Suprapubic skin (tissue), 4 donors: ENCODE data around the gene SMC4. TPM values are rescaled to one million over a fixed set of nuclear protein-coding genes. Genes with fewer than 3 reads are reported as not detected.

Source experiments
- DNase-seq, 2 donors: peaks; one replicate each; pipeline ENCODE4 v3.0.0-alpha.2; 2019; ENCODE audit warnings: low spot score in 2 of 2
- H3K27ac ChIP-seq: fragments of 200-600 bp; sonication (generic); one replicate; pipeline ENCODE4 v1.5.1; 2019
- H3K27me3 ChIP-seq: fragments of 200-600 bp; sonication (generic); one replicate; pipeline ENCODE4 v1.5.1; 2019
- H3K36me3 ChIP-seq: fragments of 200-600 bp; sonication (generic); one replicate; pipeline ENCODE4 v1.5.1; 2019
- H3K4me1 ChIP-seq: fragments of 200-600 bp; sonication (generic); one replicate; pipeline ENCODE4 v1.5.1; 2019
- H3K4me3 ChIP-seq: fragments of 200-600 bp; sonication (generic); one replicate; pipeline ENCODE4 v1.5.1; 2019; ENCODE audit warnings: mild to moderate bottlenecking
- H3K9me3 ChIP-seq: fragments of 200-600 bp; sonication (generic); one replicate; pipeline ENCODE4 v1.5.1; 2019
- EP300 ChIP-seq: sonication (generic); formaldehyde crosslinking; IDR thresholded peaks from one replicate; pipeline ENCODE4 v1.6.1; 2017; ENCODE audit warnings: antibody characterized with exemption
- POLR2A ChIP-seq, 2 donors: fragments of 450-650 bp; IDR thresholded peaks; one replicate each; pipeline ENCODE4 v1.6.1; 2017; ENCODE audit warnings: antibody characterized with exemption in 2 of 2, mild to moderate bottlenecking in 2 of 2, moderate library complexity in 2 of 2
- POLR2AphosphoS5 ChIP-seq, 3 donors: sonication (generic); formaldehyde crosslinking; IDR thresholded peaks; one replicate each; pipeline ENCODE4 v1.6.1; 2017; ENCODE audit warnings: antibody characterized with exemption in 3 of 3
- WGBS: methylation state at CpG from one replicate; pipeline ENCODE4 v1.1.5; 2018; 5-methylcytosine and 5-hydroxymethylcytosine counted together
- total RNA-seq, 4 donors: library from RNA; depleted of rRNA; stranded (reverse); fragments of >200 nt; gene quantifications; one replicate each; pipeline ENCODE4 v1.1.0, GENCODE V29; 2016
- TF ChIP-seq, protein P1 (sequence below), 2 donors: fragments of 200-600 bp in 1 of 2; fragments of 450-650 bp in 1 of 2; sonication (generic) in 1 of 2; IDR thresholded peaks; one replicate each; pipeline ENCODE4 v1.5.1; 2016 to 2019; ENCODE audit warnings: antibody characterized with exemption in 2 of 2, mild to moderate bottlenecking in 1 of 2, moderate library complexity in 1 of 2

The SMC4 gene
- total RNA-seq, 4 donors from 2014 or later, result 26.7 to 97.3 (median 28.1) TPM

DNA sequence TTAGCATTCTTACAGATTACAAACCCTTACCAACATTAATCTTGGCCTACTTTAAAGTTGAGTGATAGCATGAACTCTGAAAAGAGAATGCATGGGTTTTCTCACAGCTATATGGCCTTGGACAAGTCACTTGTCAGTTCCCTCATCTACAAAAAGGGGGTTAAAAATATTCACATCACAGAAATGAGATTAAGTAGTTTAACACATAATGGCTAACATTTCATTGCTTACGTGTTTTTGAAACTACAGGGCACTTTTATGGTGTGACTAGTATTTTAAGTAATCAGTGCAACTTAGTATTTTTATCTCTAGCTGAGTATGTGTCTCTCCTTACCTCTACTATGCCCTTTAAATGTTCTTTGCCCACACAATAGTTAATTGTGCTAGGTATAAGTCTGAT lies 36.3 kb downstream of the SMC4 start:
- Histone ChIP-seq H3K27ac (no peak overlapping the region), H3K27me3 (no peaks in the 10 kb centered on the region), H3K4me1 (no peaks in the 10 kb centered on the region), H3K4me3 (no peak overlapping the region), H3K9me3 (no peaks in the 10 kb centered on the region), H3K36me3 (peaks cover 32% of the 10 kb centered on the region)
- 86% methylated on average over 1 of the region's 1 CpG for WGBS
- no peak for DNase-seq
- no peak for TF ChIP-seq EP300
- no peak for TF ChIP-seq POLR2AphosphoS5 (IDR thresholded peaks at IDR 0.05)
- TF ChIP-seq POLR2A (IDR thresholded peaks at IDR 0.05), result no peak
- TF ChIP-seq, protein P1, sequence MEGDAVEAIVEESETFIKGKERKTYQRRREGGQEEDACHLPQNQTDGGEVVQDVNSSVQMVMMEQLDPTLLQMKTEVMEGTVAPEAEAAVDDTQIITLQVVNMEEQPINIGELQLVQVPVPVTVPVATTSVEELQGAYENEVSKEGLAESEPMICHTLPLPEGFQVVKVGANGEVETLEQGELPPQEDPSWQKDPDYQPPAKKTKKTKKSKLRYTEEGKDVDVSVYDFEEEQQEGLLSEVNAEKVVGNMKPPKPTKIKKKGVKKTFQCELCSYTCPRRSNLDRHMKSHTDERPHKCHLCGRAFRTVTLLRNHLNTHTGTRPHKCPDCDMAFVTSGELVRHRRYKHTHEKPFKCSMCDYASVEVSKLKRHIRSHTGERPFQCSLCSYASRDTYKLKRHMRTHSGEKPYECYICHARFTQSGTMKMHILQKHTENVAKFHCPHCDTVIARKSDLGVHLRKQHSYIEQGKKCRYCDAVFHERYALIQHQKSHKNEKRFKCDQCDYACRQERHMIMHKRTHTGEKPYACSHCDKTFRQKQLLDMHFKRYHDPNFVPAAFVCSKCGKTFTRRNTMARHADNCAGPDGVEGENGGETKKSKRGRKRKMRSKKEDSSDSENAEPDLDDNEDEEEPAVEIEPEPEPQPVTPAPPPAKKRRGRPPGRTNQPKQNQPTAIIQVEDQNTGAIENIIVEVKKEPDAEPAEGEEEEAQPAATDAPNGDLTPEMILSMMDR (IDR thresholded peaks at IDR 0.05), result no peak

DNA sequence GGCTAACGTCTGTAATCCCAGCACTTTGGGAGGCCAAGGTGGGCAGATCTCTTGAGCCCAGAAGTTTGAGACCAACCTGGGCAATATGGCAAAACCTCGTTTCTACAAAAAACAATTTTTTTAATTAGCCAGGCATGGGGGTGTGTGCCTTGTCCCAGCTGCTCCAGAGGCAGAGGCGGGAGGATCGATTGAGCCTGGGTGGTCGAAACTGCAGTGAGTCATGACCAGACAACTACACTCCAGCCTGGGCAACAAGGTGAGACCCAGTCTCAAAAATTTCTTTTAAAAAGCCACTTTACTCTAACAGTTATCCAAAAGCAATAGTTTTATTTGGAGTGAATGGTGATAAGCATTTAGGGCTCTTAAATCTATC lies 37.6 kb downstream of the SMC4 start:
- Histone ChIP-seq H3K27ac (no peak overlapping the region), H3K9me3 (no peaks in the 10 kb centered on the region), H3K4me3 (no peak overlapping the region), H3K27me3 (no peaks in the 10 kb centered on the region), H3K4me1 (no peaks in the 10 kb centered on the region), H3K36me3 (peaks cover 18% of the 10 kb centered on the region)
- no peak for DNase-seq
- WGBS, result 88% methylated on average over 5 of the region's 5 CpGs
- TF ChIP-seq POLR2A (IDR thresholded peaks at IDR 0.05), result no peak
- TF ChIP-seq EP300, result no peak
- no peak for TF ChIP-seq POLR2AphosphoS5 (IDR thresholded peaks at IDR 0.05)
- TF ChIP-seq, protein P1 (IDR thresholded peaks at IDR 0.05), result no peak

DNA sequence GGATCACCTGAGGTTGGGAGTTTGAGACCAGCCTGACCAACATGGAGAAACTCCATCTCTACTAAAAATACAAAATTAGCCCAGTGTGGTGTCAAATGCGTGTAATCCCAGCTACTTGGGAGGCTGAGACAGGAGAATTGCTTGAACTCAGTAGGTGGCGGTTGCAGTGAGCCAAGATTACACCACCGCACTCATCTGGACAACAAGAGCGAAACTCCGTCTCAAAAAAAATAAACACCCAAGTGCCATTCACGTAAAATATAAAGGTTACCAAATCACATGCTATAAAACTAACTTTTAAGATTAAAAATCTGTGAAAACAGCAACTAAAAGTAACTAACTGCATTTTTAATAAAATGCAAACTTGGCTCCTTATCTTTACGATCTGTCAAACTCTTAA lies 41.2 kb downstream of the SMC4 start:
- WGBS, result 97% methylated on average over 7 of the region's 7 CpGs
- H3K4me3 ChIP-seq, result no peak overlapping the region
- H3K27ac ChIP-seq, result no peak overlapping the region
- no peaks in the 10 kb centered on the region for H3K4me1 ChIP-seq
- no peaks in the 10 kb centered on the region for H3K27me3 ChIP-seq
- no peaks in the 10 kb centered on the region for H3K9me3 ChIP-seq
- no peaks in the 10 kb centered on the region for H3K36me3 ChIP-seq
- no peak for DNase-seq
- TF ChIP-seq, protein P1 (IDR thresholded peaks at IDR 0.05), result no peak
- no peak for TF ChIP-seq POLR2A (IDR thresholded peaks at IDR 0.05)

DNA sequence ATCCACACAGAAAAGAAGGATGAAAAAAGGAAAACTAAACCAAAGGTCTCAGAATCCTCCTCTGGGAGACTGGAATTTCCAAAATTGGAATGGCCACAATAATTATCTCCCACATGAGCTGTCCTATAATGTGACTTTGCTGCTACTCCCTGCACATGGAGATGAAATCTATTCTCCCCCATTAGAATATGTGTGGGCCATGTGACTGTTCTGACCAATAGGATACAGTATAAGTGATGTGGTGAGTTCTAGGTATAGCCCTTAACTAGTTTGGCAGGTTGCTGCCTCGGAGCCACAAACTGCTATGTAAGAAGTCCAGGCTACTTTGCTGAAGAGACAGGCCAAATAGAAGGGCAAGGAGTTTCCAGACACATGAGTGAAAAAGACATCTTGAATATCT lies 45.0 kb downstream of the SMC4 start:
- H3K4me3 ChIP-seq, result no peak overlapping the region
- no peak for TF ChIP-seq POLR2AphosphoS5 (IDR thresholded peaks at IDR 0.05)
- TF ChIP-seq POLR2A (IDR thresholded peaks at IDR 0.05), result no peak
- TF ChIP-seq, protein P1 (IDR thresholded peaks at IDR 0.05), result no peak
- no peaks in the 10 kb centered on the region for H3K27me3 ChIP-seq
- no peak overlapping the region for H3K27ac ChIP-seq
- WGBS, result 82% methylated on average over 1 of the region's 1 CpG
- peaks cover 12% of the 10 kb centered on the region for H3K4me1 ChIP-seq
- DNase-seq, result no peak
- H3K9me3 ChIP-seq, result no peaks in the 10 kb centered on the region
- no peaks in the 10 kb centered on the region for H3K36me3 ChIP-seq

DNA sequence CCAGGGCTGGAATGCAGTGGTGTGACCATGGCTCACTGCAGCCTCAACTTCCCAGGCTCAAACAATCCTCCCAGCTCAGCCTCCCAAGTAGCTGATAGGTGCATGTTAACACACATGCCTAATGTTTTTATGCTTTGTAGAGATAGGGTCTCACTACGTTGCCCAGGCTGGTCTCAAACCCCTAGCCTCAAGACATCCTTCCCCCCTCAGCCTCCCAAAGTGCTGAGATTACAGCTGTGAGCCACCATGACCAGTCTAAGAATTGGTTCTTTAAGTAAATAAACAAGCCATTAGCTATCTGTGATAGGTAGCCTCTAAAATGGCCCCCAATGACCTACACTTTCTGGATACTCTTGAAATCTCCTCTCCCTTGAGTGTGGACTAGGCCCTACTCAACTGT lies 46.4 kb downstream of the SMC4 start:
- DNase-seq, result no peak
- Histone ChIP-seq H3K4me3 (no peak overlapping the region), H3K27me3 (no peaks in the 10 kb centered on the region), H3K27ac (no peak overlapping the region), H3K36me3 (no peaks in the 10 kb centered on the region), H3K4me1 (peaks cover 21% of the 10 kb centered on the region), H3K9me3 (no peaks in the 10 kb centered on the region)
- 95% methylated on average over 1 of the region's 1 CpG for WGBS
- TF ChIP-seq EP300, result no peak
- TF ChIP-seq, protein P1 (IDR thresholded peaks at IDR 0.05), result no peak
- TF ChIP-seq POLR2A (IDR thresholded peaks at IDR 0.05), result no peak
- TF ChIP-seq POLR2AphosphoS5 (IDR thresholded peaks at IDR 0.05), result no peak
